Stimulated activated CD4-positive, alpha-beta T cell treated with anti-CD3 and anti-CD28 coated beads, TNF-alpha, amount 100 ng/mL, for 24 hours (primary cell): ENCODE data around the gene ITGA6.

Experiments used
- DNase-seq, 3 experiments: peaks; one replicate each; pipeline ENCODE4 v3.0.0-alpha.2; 2020; ENCODE audit warnings: low read depth in 3 of 3

Gene ITGA6

GRCh38 chr2:172427256-172427989 is at the start of gene ITGA6:
TSS of gene ITGA6 (plus strand) at chr2:172427586.
- peak; percentile 53 to 81 (median 59) for DNase-seq

DNA sequence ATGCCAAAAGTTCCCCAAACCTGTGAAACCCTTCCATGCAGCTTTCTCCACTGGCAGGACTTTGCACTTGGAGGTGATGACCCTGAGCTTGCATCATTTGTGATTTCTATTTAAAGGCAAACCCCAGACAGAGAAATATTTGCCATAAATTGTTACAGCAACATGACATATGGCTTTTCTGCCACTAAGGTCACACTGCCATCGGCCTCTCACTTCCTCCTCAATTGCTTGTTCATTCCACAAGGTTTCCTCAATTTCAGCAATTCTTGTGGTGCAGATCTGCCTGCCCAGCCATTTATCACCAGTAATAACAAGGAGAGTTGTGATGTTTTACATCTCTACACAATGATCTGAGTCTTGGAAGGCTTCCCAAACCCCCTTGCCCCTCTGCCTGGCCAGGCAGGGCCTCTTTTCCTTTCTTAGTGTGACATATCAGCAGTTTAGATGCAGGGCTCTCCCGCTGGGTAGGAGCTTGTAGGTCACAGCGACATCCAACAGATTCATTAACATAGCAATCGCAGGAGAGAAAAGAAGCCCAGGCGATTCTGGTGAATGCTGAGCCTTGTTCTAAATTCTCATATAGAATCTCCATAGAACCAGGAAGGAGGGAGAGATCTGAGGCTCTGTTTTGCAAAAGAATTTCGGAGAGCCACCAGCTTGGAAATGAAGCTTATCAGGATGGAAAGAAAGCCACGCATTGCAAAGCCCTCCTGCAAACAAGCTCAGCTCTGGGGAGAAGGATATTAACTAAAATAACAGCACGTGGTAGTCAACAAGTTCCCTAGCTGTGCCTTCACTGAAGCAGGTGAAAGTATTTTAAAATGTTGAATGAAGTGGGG is 46.7 kb upstream of the ITGA6 start:
- no peak for DNase-seq

DNA sequence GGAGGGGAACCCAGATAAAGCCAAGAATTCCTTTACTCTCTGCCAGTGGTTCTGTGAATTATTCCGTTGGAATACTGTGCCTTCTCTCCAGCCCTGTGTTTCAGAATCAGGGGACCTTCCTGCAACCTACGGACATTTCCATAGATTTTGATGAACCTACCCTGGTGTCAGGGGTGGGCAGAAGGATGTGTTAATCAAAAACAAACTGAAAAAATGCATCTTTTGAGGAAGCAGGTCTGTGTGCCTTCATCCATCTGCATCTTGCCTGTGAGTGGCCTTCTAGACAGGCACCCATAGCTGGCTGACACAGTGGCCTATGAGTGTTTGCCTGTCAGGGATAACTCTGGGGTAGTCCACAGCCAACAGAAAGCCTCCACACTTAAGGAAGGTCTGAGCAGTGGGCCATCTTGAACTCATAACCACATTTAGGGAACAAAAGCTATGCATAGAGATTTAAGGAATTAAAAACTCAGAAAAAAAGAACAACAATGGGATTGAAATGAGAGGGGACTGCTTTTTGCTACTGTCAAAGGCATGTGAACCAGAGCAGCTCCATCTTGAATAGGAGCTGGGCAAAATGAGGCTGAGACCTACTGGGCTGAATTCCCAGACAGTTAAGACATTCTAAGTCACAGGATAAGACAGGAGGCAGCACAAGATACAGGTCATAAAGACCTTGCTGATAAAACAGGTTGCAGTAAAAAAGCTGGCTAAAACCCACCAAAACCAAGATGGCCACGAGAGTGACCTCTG is 45.9 kb upstream of the ITGA6 start:
- DNase-seq: no peak

- DNase-seq: no peak
Measured at GRCh38 chr2:172387361-172387760, 40.0 kb upstream of the ITGA6 start.

- no peak for DNase-seq
Measured at GRCh38 chr2:172389685-172390339, 37.6 kb upstream of the ITGA6 start.

DNA sequence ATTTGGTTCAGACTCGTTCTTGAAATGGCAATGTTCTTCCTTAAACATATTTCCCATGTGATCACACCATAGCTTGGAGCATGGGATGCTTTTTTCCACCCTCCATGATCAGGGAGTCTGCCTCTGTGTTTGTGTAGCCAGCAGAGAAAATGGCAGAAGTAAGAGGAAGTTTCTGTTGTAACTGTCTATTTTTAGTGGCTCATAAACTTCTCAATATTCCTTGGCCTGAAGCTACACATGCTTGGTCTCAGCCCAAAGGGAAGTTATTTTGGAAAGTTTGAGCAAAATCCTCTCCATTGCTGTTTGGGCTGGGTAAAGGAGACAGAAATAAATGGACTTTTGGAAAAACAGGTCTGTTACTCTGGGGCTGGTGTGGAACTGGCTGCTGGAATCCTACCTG is 33.4 kb upstream of the ITGA6 start:
- no peak for DNase-seq

GRCh38 chr2:172395503-172395902 is 31.9 kb upstream of the ITGA6 start:
- DNase-seq: no peak

GRCh38 chr2:172397148-172397834 is 30.1 kb upstream of the ITGA6 start:
- DNase-seq: no peak

DNA sequence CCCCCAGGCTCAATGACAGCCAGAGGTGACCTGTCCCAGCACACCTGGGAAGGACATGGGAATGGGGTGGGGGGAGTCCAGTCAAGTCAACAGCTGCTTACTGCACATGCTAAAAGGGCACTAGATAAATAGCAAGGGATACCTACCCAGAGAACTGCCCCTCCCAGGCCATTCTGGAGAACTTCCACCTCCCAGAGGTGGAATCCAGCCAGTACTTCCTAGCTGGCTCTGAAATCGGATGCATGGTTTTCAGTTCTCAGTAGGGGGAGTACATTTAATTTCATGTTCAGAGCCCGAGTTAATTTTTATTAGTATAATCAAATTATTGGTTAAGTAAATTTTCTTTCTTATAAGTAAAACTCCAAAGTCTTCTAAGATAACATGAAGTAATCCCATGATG is 28.9 kb upstream of the ITGA6 start:
- DNase-seq: no peak

GRCh38 chr2:172399765-172400164 is 27.6 kb upstream of the ITGA6 start:
- DNase-seq: no peak

DNA sequence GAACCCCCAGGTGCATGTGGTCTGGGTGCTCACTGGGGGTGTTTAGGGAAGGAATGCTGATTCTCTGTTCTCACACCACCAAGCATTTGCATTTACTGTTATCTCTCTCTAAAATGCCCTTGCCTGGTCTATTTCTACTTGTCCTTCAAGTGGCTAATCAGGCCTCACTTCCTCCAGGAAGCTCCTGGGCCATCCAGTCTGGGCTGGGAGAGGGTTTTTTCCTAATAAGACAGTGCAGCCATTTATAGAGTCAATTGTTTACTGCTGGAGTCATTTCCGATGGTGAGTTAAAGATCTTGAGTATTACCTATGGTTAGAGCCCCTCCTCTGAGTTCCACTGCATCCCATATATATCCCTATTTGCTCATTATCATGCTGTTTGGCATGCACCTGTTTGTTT is 25.2 kb upstream of the ITGA6 start:
- no peak for DNase-seq

GRCh38 chr2:172403402-172403801 is 24.0 kb upstream of the ITGA6 start:
- DNase-seq: no peak

DNA sequence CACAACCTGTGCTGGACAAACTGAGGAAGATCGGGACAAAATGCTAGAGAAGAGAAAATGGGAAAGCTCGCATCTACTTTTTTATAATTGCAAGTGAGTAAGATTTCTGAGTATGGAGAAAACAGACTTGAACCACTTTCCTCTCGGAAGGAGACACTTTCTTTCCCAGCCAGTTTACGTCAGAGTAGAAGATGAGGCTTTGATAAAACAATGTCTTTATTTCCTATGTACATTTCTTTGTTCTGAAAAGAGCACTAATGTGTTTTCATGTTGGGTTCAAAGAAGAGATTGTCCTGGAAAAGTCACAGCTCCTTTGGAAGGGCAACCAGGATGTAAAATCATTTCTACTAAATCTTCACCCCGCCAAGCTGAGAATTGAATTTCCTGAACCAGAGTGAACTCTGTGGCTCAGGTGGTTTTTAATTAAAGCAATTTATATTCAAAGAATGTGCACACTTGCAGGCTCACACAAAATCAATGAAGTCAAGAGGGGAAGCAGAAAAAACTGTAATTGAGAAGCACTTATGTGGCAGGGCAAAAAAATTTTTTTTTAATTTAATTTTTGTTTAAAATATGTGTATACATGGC is 23.4 kb upstream of the ITGA6 start:
- no peak for DNase-seq

- no peak for DNase-seq
Measured at GRCh38 chr2:172404824-172405223, 22.6 kb upstream of the ITGA6 start.

DNA sequence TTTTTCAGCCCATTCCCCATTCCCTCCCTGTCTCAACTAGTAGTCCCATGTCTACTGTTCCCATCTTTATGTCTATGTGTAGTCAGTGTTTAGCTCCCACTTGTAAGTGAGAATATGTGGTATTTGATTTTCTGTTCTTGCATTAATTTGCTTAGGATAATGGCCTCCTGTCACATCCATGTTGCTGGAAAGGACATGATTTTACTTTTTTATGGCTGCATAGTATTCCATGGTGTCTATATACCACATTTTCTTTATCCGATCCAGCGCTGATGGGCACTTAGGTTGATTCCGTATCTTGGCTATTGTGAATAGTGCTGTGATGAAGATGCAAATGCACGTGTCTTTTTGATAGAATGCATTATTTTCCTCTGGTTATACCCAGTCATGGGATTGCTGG is 21.7 kb upstream of the ITGA6 start:
- DNase-seq: no peak

GRCh38 chr2:172408143-172408766 is 19.1 kb upstream of the ITGA6 start:
- no peak for DNase-seq

DNA sequence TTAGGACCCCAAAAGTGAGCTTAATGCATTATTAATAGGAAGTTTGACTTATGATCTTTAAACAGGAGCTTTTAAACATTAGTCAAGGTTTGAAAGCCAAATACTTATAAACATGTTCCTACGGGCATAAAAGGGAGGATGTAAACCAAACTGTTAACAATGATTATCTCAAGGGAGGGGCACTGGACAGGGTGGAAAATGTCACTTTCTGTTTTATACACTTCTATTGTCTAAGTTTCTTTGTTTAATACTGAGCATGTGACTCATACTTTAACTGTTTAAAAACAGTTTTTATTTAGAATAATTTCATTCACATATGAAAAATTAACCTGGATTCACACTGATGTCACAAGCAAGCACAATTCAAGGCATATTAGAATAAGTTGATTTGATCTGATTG is 18.3 kb upstream of the ITGA6 start:
- DNase-seq: no peak

DNA sequence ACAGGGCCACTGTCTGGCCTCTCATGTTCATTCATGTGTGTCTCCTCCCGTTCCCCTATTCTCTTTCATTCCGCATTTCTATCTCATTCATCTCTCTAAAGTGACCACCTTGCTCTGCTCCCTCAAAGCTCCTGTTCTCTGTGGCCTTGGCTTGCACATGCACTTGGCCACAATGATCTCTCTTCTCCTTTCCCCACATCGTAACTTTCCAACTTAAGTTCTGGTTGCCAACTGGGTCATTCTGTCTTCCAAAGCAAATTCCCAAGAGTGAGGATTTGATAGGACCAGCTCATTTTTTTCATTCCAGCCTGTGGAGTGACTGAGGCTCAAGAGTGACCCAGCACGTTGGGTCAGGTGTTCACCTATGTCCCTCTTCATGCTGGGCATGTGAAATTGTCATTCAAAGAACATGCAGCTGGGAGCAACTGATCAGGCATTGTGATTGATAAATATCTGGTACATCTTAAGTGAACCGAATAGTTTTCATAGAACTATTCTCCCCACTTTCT is 14.3 kb upstream of the ITGA6 start:
- no peak for DNase-seq

DNA sequence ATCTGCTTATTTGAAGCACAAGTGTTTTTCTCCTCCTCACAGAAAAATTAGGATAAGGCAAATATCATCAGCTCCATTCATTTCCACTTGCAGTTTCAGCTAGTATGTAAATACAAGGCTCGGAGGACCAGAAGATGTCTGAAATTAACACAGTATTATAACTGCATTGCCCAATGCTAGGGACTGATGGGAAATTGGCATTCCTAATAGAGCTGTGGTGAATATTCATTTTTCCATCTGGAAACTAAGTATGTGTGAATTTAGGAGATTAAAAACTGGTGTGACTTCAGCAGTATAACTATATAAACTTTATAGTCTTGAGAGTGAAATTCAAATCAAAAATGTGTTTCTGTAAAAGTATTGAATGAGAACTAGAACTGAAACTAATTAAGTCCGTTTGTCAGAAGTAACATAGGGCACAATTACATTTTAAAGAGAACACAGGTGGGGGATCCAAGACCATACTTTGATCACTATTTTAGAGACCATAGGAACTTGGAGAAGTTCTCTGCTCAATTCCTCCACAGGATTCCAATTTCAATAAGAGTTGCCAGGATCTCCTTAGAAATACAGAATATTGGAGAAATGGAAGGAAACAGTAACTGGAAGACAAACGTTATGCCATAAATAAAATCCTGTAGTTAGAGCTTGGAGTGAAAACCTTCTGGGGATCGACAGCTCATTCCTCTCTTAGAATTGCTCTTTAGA is 12.1 kb upstream of the ITGA6 start:
- no peak for DNase-seq

GRCh38 chr2:172415865-172416183 is 11.6 kb upstream of the ITGA6 start:
- DNase-seq: no peak
